ENCODE data around the gene ANKRD12.

- TF ChIP-seq CTCF (conservative IDR thresholded peaks at IDR 0.05; ENCODE audit: low read depth, low read length) (no peak), EZH2 (IDR thresholded peaks at IDR 0.05; ENCODE audit: low read length, unreplicated experiment) (no peak), EZH2phosphoT487 (IDR thresholded peaks at IDR 0.05; ENCODE audit: borderline replicate concordance, low read length) (no peak)
Observed at GRCh38 chr18:9191658-9192256, 55.2 kb downstream of the ANKRD12 start.
